H9 (cell line): Measurements from ENCODE around the gene CCDC177. TPM values are rescaled to one million over a fixed set of nuclear protein-coding genes. Genes with fewer than 3 reads are reported as not detected.

Experiments used
- DNase-seq: peaks from one replicate; pipeline ENCODE4 v3.0.0-alpha.2; 2017
- H2AFZ ChIP-seq: one replicate; pipeline ENCODE4 v1.6.1; 2013; ENCODE audit warnings: mild to moderate bottlenecking, low read length, control low read depth, moderate library complexity
- H2AK5ac ChIP-seq: 2 replicates; pipeline ENCODE4 v1.6.1; 2013; ENCODE audit warnings: low read length, control low read depth, mixed read lengths; ENCODE audit not compliant: insufficient read length
- H2BK120ac ChIP-seq: one replicate; pipeline ENCODE4 v1.6.1; 2013; ENCODE audit warnings: low read depth, mild to moderate bottlenecking, low read length, control low read depth, inconsistent platforms; ENCODE audit not compliant: poor library complexity, severe bottlenecking
- H2BK12ac ChIP-seq: 2 replicates; pipeline ENCODE4 v1.6.1; 2013; ENCODE audit warnings: low read length, control low read depth, mixed read lengths, low read depth; ENCODE audit not compliant: insufficient read length
- H2BK15ac ChIP-seq: 2 replicates; pipeline ENCODE4 v1.6.1; 2013; ENCODE audit warnings: low read depth, low read length, control low read depth
- H2BK20ac ChIP-seq: one replicate; pipeline ENCODE4 v1.6.1; 2013; ENCODE audit warnings: low read depth, mild to moderate bottlenecking, low read length, control low read depth, inconsistent platforms; ENCODE audit not compliant: poor library complexity, severe bottlenecking
- H2BK5ac ChIP-seq: 2 replicates; pipeline ENCODE4 v1.6.1; 2013; ENCODE audit warnings: low read length, control low read depth, mixed read lengths; ENCODE audit not compliant: insufficient read length
- H3K14ac ChIP-seq: 2 replicates; pipeline ENCODE4 v1.6.1; 2013; ENCODE audit warnings: low read length, control low read depth; ENCODE audit not compliant: insufficient read depth
- H3K18ac ChIP-seq: 2 replicates; pipeline ENCODE4 v1.6.1; 2013; ENCODE audit warnings: low read depth, mild to moderate bottlenecking, mixed read lengths, low read length, control low read depth; ENCODE audit not compliant: insufficient read length
- H3K23ac ChIP-seq: 2 replicates; pipeline ENCODE4 v1.6.1; 2013; ENCODE audit warnings: low read length, control low read depth, mixed read lengths, low read depth; ENCODE audit not compliant: insufficient read length
- H3K23me2 ChIP-seq: 2 replicates; pipeline ENCODE4 v1.6.1; 2013; ENCODE audit warnings: low read depth, mild to moderate bottlenecking, mixed read lengths, low read length, control low read depth; ENCODE audit not compliant: insufficient read length, poor library complexity, severe bottlenecking
- H3K27ac ChIP-seq: 2 replicates; pipeline ENCODE4 v1.5.1; 2013; ENCODE audit warnings: low read length, control low read depth, mixed read lengths, low read depth; ENCODE audit not compliant: insufficient read length
- H3K27me3 ChIP-seq: 2 replicates; pipeline ENCODE4 v1.6.1; 2013; ENCODE audit warnings: low read length, control low read depth, inconsistent platforms; ENCODE audit not compliant: insufficient read depth
- H3K4ac ChIP-seq: 2 replicates; pipeline ENCODE4 v1.6.1; 2013; ENCODE audit warnings: low read depth, mild to moderate bottlenecking, control low read depth, inconsistent platforms, low read length, moderate library complexity
- H3K4me1 ChIP-seq: 2 replicates; pipeline ENCODE4 v1.6.1; 2013; ENCODE audit warnings: low read length, control low read depth, inconsistent platforms; ENCODE audit not compliant: insufficient read depth
- H3K4me2 ChIP-seq: 2 replicates; pipeline ENCODE4 v1.6.1; 2013; ENCODE audit warnings: low read length, control low read depth, mixed read lengths; ENCODE audit not compliant: insufficient read length, insufficient read depth
- H3K56ac ChIP-seq: 2 replicates; pipeline ENCODE4 v1.6.1; 2013; ENCODE audit warnings: low read depth, mild to moderate bottlenecking, mixed read lengths, low read length, control low read depth; ENCODE audit not compliant: insufficient read length
- H3K79me1 ChIP-seq: 2 replicates; pipeline ENCODE4 v1.6.1; 2013; ENCODE audit warnings: low read depth, mild to moderate bottlenecking, moderate library complexity, low read length, control low read depth, inconsistent platforms; ENCODE audit not compliant: insufficient read depth, poor library complexity, severe bottlenecking
- H3K79me2 ChIP-seq: 2 replicates; pipeline ENCODE4 v1.6.1; 2013; ENCODE audit warnings: low read length, control low read depth, inconsistent platforms; ENCODE audit not compliant: insufficient read depth
- H3K9ac ChIP-seq: 2 replicates; pipeline ENCODE4 v1.6.1; 2013; ENCODE audit warnings: low read length, control low read depth, mixed read lengths; ENCODE audit not compliant: insufficient read length; ENCODE audit errors: extremely low read depth
- H3K9me3 ChIP-seq: one replicate; pipeline ENCODE4 v1.6.1; 2013; ENCODE audit warnings: low read depth, low read length, inconsistent platforms; ENCODE audit not compliant: control insufficient read depth
- H3T11ph ChIP-seq: one replicate; pipeline ENCODE4 v1.6.1; 2013; ENCODE audit warnings: mild to moderate bottlenecking, low read length, control low read depth, inconsistent platforms
- H4K20me1 ChIP-seq: one replicate; pipeline ENCODE4 v1.6.1; 2013; ENCODE audit not compliant: control insufficient read depth, insufficient read length, insufficient read depth
- H4K5ac ChIP-seq: 2 replicates; pipeline ENCODE4 v1.6.1; 2013; ENCODE audit warnings: low read depth, mild to moderate bottlenecking, mixed read lengths, low read length, control low read depth; ENCODE audit not compliant: insufficient read length
- H4K8ac ChIP-seq: replicated peaks from 2 replicates; pipeline ENCODE4 v1.6.1; 2013; ENCODE audit warnings: low read length, control low read depth, mixed read lengths, low read depth; ENCODE audit not compliant: insufficient read length
- H4K91ac ChIP-seq: 2 replicates; pipeline ENCODE4 v1.6.1; 2013; ENCODE audit warnings: low read depth, mild to moderate bottlenecking, moderate library complexity, mixed read lengths, low read length, control low read depth; ENCODE audit not compliant: insufficient read length
- H3K27ac Mint-ChIP-seq, 3 experiments: 2 replicates in 2 of 3; 3 replicates in 1 of 3; pipeline ENCODE4 v1.8.0; 2020 to 2021; ENCODE audit warnings: mixed read lengths in 3 of 3, mild to moderate bottlenecking in 1 of 3, moderate library complexity in 1 of 3
- H3K27me3 Mint-ChIP-seq: 2 replicates; pipeline ENCODE4 v1.8.0; 2021; ENCODE audit warnings: low read depth, mild to moderate bottlenecking, moderate library complexity, mixed read lengths
- H3K36me3 Mint-ChIP-seq, 3 experiments: 2 replicates in 2 of 3; 3 replicates in 1 of 3; pipeline ENCODE4 v1.8.0; 2020 to 2021; ENCODE audit warnings: low read depth in 3 of 3, mixed read lengths in 3 of 3; ENCODE audit not compliant: insufficient read depth in 1 of 3
- H3K4me1 Mint-ChIP-seq, 2 experiments: 2 replicates each; pipeline ENCODE4 v1.8.0; 2020; ENCODE audit warnings: mixed read lengths in 2 of 2
- H3K4me3 Mint-ChIP-seq, 2 experiments: 2 replicates in 1 of 2; 3 replicates in 1 of 2; pipeline ENCODE4 v1.8.0; 2020 to 2021; ENCODE audit warnings: mild to moderate bottlenecking in 2 of 2, mixed read lengths in 2 of 2, moderate library complexity in 1 of 2
- H3K9me3 Mint-ChIP-seq, 2 experiments: 2 replicates in 1 of 2; 3 replicates in 1 of 2; pipeline ENCODE4 v1.8.0; 2020; ENCODE audit warnings: mild to moderate bottlenecking in 2 of 2, mixed read lengths in 2 of 2, moderate library complexity in 1 of 2
- CTCF ChIP-seq: fragments of 200-600 bp; sonication (generic); conservative IDR thresholded peaks from 3 replicates; pipeline ENCODE4 v1.8.0; 2021; ENCODE audit warnings: antibody characterized with exemption, mild to moderate bottlenecking
- WGBS: extraction: QIAGEN DNeasy Blood & Tissue Kit; methylation state at CpG from one replicate; pipeline ENCODE4 v1.1.7; 2013; ENCODE audit warnings: missing lambda C conversion rate, low lambda C conversion rate, mixed read lengths; ENCODE audit not compliant: insufficient read length; ENCODE audit errors: extremely low coverage; 5-methylcytosine and 5-hydroxymethylcytosine counted together
- total RNA-seq: library from RNA; stranded (reverse); gene quantifications from 2 replicates; pipeline ENCODE4 v1.2.1, GENCODE V29; 2021

The CCDC177 gene
- total RNA-seq, 1 experiment from 2014 or later = 6.1 TPM

DNA sequence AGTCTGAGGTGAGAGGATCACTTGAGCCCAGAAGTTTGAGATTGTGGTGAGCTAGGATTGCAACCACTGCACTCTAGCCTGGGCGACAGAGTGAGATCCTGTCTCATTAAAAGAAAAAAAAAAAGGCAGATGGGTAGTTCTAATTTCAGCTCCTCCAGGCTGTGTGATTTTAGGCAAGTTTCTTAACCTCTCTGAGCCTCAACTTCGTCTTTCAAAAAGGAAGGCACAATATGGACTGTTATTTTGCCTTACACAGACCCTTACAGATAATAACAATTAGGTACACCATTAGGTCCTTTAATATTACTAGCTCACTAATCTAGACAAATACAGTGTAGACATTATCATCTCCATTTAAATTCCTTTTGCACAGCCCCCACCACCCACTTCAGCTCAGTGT lies 4.8 kb upstream of the CCDC177 start:
- Histone ChIP-seq H3K23ac (no peak overlapping the region), H2BK20ac (no peak overlapping the region), H2BK15ac (no peak overlapping the region), H2BK5ac (no peak overlapping the region), H2BK120ac (no peak overlapping the region), H4K8ac (no peak overlapping the region), H4K20me1 (no peaks in the 10 kb centered on the region), H4K91ac (no peak overlapping the region), H3K79me2 (no peaks in the 10 kb centered on the region), H3T11ph (no peak overlapping the region), H3K4me2 (no peak overlapping the region), H3K18ac (no peak overlapping the region), H4K5ac (no peak overlapping the region), H3K9ac (no peak overlapping the region), H3K79me1 (no peaks in the 10 kb centered on the region), H3K27ac (no peak overlapping the region), H3K4me1 (no peaks in the 10 kb centered on the region), H3K14ac (no peak overlapping the region), H2AK5ac (no peak overlapping the region), H3K9me3 (no peaks in the 10 kb centered on the region), H3K27me3 (no peaks in the 10 kb centered on the region), H2AFZ (no peak overlapping the region), H2BK12ac (no peak overlapping the region), H3K56ac (no peak overlapping the region), H3K4ac (no peak overlapping the region), H3K23me2 (peaks cover 2% of the 10 kb centered on the region)
- H3K9me3 Mint-ChIP-seq = no peaks in the 10 kb centered on the region; a peak in 2 of 5 replicates
- H3K27me3 Mint-ChIP-seq = peaks cover 4% of the 10 kb centered on the region
- no peaks in the 10 kb centered on the region; a peak in 1 of 7 replicates for H3K36me3 Mint-ChIP-seq
- no peak overlapping the region for H3K4me3 Mint-ChIP-seq
- peaks cover 10 to 17% of the 10 kb centered on the region in 2 experiments for H3K4me1 Mint-ChIP-seq
- no CpG with 5 or more reads among the region's 2 CpGs for WGBS
- DNase-seq = no peak
- H3K27ac Mint-ChIP-seq = no peak overlapping the region; a peak in 1 of 7 replicates
- no peak for TF ChIP-seq CTCF
